NT2/D1 (cell line): ENCODE data around the gene SPTBN2.

Source experiments
- SUZ12 ChIP-seq: IDR thresholded peaks from 2 replicates; pipeline ENCODE4 v1.6.1; 2011; ENCODE audit not compliant: insufficient read length, insufficient read depth; ENCODE audit errors: extremely low read depth
- YY1 ChIP-seq: IDR thresholded peaks from 2 replicates; pipeline ENCODE4 v1.6.1; 2011; ENCODE audit not compliant: insufficient read length, insufficient read depth
- ZNF274 ChIP-seq: IDR thresholded peaks from 2 replicates; pipeline ENCODE4 v1.6.1; 2011; ENCODE audit warnings: mild to moderate bottlenecking, low read depth, low read length

DNA sequence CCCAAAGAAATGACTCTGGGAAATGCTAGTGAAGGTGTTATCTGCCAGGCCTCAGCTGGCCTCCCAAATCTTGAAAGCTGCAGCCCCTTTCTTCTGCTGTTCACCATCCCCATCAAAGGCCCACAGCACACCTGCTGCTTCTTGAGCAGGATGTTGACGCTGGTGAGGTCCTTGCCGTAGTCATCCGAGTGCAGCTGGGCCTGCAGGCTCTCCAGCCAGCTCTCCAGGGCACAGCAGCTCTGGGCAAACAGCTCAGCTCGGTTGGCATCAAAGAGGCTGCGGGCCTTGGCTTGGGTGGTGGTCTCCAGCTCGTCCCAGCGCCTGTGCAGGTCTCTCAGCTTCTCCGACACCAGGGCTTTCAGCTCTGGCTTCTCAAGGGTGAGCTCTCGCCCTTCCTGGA lies 32.9 kb downstream of the SPTBN2 start:
- TF ChIP-seq YY1 = no peak
- TF ChIP-seq ZNF274 = no peak
- TF ChIP-seq SUZ12 = no peak
